Memory B cell (primary cell): ENCODE results near the gene TPST2.

Experiments used
- ATAC-seq: fragments of 150-1000 bp; cut with Tn5 transposase; 2 replicates; pipeline ENCODE4 v1.10.0; 2021; ENCODE audit warnings: low read depth, mild to moderate bottlenecking, moderate library complexity
- DNase-seq, 2 donors: peaks; one replicate each; pipeline ENCODE4 v3.0.0; 2022; ENCODE audit warnings: low spot score in 2 of 2
- H3K27ac Mint-ChIP-seq: one replicate; pipeline ENCODE4 v1.8.0; 2022; ENCODE audit warnings: mild to moderate bottlenecking, moderate library complexity, mixed read lengths
- H3K27me3 Mint-ChIP-seq: one replicate; pipeline ENCODE4 v1.8.0; 2022; ENCODE audit warnings: mixed read lengths
- H3K36me3 Mint-ChIP-seq: one replicate; pipeline ENCODE4 v1.8.0; 2022; ENCODE audit warnings: mild to moderate bottlenecking, mixed read lengths
- H3K4me1 Mint-ChIP-seq: one replicate; pipeline ENCODE4 v1.8.0; 2022; ENCODE audit warnings: mixed read lengths
- H3K4me3 Mint-ChIP-seq: one replicate; pipeline ENCODE4 v1.8.0; 2022; ENCODE audit warnings: mild to moderate bottlenecking, moderate library complexity, mixed read lengths
- H3K9me3 Mint-ChIP-seq: one replicate; pipeline ENCODE4 v1.8.0; 2022; ENCODE audit warnings: mixed read lengths

TPST2 gene

DNA sequence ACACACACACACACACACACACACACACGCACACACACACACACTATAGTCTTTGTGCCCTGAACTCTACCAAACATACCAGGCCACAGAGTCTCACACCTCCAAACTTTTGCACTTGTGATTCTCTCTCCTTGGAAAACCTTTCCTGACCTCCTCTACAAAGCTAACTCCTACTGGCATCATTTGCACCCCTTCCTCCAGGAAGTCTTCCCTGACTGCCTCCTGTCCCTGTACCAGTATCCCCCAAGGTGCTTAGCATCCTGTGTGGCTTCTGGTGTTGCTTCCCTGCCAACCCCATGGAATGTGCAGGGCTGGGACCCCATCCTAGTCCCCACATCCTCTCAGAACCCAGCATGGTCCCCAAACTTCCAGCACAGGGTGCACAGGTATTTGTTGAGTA lies 8.9 kb downstream of the TPST2 start:
- Mint-ChIP-seq H3K27ac (peak overlapping the region; percentile 20), H3K4me1 (peaks cover 22% of the 10 kb centered on the region), H3K4me3 (no peak overlapping the region), H3K9me3 (no peaks in the 10 kb centered on the region), H3K27me3 (no peaks in the 10 kb centered on the region), H3K36me3 (peaks cover 3% of the 10 kb centered on the region)
- ATAC-seq (no peak), DNase-seq (no peak)

- Mint-ChIP-seq H3K9me3 (no peaks in the 10 kb centered on the region), H3K4me3 (peak overlapping the region; percentile 24), H3K27ac (peak overlapping the region; percentile 88), H3K27me3 (no peaks in the 10 kb centered on the region), H3K4me1 (peaks cover 22% of the 10 kb centered on the region), H3K36me3 (peaks cover 3% of the 10 kb centered on the region)
- DNase-seq (no peak), ATAC-seq (no peak)
These were observed 9.5 kb downstream of the TPST2 start for GRCh38 chr22:26580240-26580962.

GRCh38 chr22:26579331-26579886 lies 10.5 kb downstream of the TPST2 start:
- Mint-ChIP-seq H3K27ac (peak overlapping the region; percentile 88), H3K4me1 (peaks cover 25% of the 10 kb centered on the region), H3K9me3 (no peaks in the 10 kb centered on the region), H3K4me3 (peak overlapping the region; percentile 75), H3K36me3 (peaks cover 3% of the 10 kb centered on the region), H3K27me3 (no peaks in the 10 kb centered on the region)
- DNase-seq (peak; percentile 35 to 41), ATAC-seq (peak; percentile 95)

- no peak overlapping the region for H3K27ac Mint-ChIP-seq
- H3K27me3 Mint-ChIP-seq = no peaks in the 10 kb centered on the region
- peaks cover 40% of the 10 kb centered on the region for H3K4me1 Mint-ChIP-seq
- no peak overlapping the region for H3K4me3 Mint-ChIP-seq
- ATAC-seq (no peak), DNase-seq (no peak)
- peaks cover 3% of the 10 kb centered on the region for H3K36me3 Mint-ChIP-seq
- H3K9me3 Mint-ChIP-seq = no peaks in the 10 kb centered on the region
These were observed 12.9 kb downstream of the TPST2 start for GRCh38 chr22:26577081-26577480.

- Mint-ChIP-seq H3K27me3 (no peaks in the 10 kb centered on the region), H3K4me1 (peaks cover 46% of the 10 kb centered on the region), H3K36me3 (peaks cover 5% of the 10 kb centered on the region), H3K27ac (peak overlapping the region; percentile 3), H3K4me3 (no peak overlapping the region), H3K9me3 (no peaks in the 10 kb centered on the region)
- DNase-seq (no peak), ATAC-seq (no peak)
These were observed 13.8 kb downstream of the TPST2 start for GRCh38 chr22:26576026-26576680.

GRCh38 chr22:26574001-26574723 lies 15.8 kb downstream of the TPST2 start:
- peaks cover 10% of the 10 kb centered on the region for H3K36me3 Mint-ChIP-seq
- no peaks in the 10 kb centered on the region for H3K9me3 Mint-ChIP-seq
- no peak for ATAC-seq
- H3K27ac Mint-ChIP-seq = no peak overlapping the region
- no peaks in the 10 kb centered on the region for H3K27me3 Mint-ChIP-seq
- H3K4me1 Mint-ChIP-seq = peaks cover 37% of the 10 kb centered on the region
- no peak overlapping the region for H3K4me3 Mint-ChIP-seq
- DNase-seq = no peak

DNA sequence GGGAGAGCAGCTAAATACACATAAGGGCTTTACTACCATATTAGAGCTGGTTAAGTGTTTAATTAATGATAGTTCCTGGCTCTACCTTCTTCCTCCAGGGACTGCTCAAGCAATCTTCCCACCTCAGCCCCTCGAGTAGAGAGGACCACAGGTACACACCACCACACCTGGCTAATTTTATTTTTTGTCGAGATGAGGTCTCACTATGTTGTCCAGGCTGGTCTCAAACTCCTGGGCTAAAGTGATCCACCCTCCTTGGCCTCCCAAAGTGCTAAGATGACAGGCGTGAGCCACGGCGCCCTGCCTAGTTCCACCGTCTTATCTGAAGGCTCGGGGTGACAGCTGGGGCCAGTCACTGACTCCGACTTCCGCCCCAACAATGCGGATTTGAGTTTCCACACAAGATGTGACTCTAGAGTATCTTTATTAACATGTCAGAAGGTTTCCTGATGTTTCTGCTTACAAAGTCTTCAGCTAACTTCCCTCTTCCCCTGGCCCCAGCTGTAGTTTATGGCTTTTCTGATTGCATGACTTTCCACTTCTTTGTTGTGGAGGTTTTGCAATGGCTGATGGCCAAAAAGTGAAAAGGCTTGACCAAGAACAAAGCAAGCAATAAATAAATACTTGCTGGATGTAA lies 16.8 kb downstream of the TPST2 start:
- ATAC-seq (no peak), DNase-seq (no peak)
- Mint-ChIP-seq H3K4me1 (peaks cover 34% of the 10 kb centered on the region), H3K27ac (no peak overlapping the region), H3K4me3 (no peak overlapping the region), H3K27me3 (no peaks in the 10 kb centered on the region), H3K36me3 (peaks cover 10% of the 10 kb centered on the region), H3K9me3 (no peaks in the 10 kb centered on the region)

DNA sequence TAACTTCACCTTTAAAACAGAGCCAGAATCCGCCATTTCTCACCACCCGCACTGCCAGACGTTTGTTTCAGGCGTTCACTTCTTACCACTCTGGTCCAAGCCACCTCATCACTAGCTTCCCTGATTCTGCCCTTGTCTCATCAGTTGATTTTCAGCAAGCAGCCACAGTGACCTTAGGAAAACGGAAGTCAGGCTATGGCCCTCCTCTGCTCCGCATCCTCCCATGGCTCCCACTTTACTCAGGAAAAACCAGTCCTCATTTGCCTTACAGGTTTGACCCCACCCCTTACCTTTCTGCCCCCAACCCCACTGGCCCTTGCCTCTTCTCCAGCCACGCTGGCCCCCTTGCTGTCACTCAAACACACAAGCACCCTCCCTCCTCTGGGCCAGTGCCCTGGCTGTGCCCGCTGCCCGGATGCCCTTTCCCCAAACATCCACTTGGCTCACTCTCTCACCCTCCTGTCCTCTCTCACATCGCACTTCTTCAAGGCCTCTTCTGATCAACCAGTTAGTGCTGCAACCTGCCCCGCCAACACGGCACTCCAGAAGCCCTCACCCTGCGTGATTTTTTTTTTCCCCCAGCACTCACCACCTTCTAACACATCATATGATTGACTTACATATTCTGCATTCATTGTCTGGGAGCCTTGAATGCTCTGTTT lies 18.9 kb downstream of the TPST2 start:
- H3K4me3 Mint-ChIP-seq = no peak overlapping the region
- H3K4me1 Mint-ChIP-seq = peaks cover 34% of the 10 kb centered on the region

DNA sequence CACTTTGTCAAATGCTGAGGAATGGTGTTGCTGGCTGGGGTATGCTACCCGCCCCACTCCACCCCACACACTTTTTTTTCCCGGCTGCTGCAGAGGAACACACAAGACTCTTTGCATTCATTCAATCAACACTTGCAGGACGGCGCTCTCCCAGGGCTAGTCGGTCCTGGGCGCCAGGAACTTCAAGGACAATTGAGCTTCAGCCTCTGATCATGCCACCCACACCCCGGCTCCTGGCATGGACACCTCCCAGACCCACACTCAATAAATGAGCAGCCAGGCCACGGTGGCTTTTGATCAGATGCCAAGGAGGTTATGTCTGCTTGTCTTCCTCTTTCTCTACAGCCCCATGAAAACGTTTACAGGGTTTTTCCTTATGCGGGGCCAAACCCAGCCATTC lies 19.8 kb downstream of the TPST2 start:
- Mint-ChIP-seq H3K36me3 (peaks cover 7% of the 10 kb centered on the region), H3K27me3 (no peaks in the 10 kb centered on the region), H3K27ac (no peak overlapping the region), H3K4me1 (peaks cover 32% of the 10 kb centered on the region), H3K9me3 (no peaks in the 10 kb centered on the region), H3K4me3 (no peak overlapping the region)
- ATAC-seq = no peak
- no peak for DNase-seq

More for the DNA sequence above, 18.9 kb downstream of the TPST2 start:
- Mint-ChIP-seq H3K27me3 (no peaks in the 10 kb centered on the region), H3K36me3 (peaks cover 7% of the 10 kb centered on the region), H3K9me3 (no peaks in the 10 kb centered on the region), H3K27ac (no peak overlapping the region)
- ATAC-seq = no peak
- DNase-seq = no peak

DNA sequence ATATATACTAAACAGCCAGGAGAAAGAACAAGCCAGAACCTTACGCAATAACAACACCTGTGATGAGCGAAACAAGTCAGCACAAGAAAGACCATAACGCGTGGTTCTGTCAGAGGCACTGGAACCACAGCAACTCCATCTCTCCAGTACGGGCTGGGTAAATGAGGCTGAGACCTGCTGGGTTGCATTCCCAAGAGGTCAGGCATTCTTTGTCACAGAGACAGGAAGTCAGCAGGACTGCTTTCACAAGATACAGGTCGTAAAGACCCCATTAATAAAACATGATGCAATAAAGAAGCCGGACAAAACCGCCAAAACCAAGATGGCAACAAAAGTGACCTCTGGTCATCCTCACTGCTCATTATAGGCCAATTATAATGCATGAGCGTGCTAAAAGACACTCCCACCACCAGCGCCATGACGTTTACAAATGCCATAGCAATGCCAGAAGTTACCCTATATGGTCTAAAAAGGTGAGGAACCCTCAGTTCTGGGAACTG lies 21.7 kb downstream of the TPST2 start:
- no peak for ATAC-seq
- DNase-seq = no peak
- no peaks in the 10 kb centered on the region for H3K27me3 Mint-ChIP-seq
- H3K4me1 Mint-ChIP-seq = peaks cover 26% of the 10 kb centered on the region
- H3K27ac Mint-ChIP-seq = no peak overlapping the region
- no peaks in the 10 kb centered on the region for H3K9me3 Mint-ChIP-seq
- H3K36me3 Mint-ChIP-seq = peaks cover 9% of the 10 kb centered on the region
- H3K4me3 Mint-ChIP-seq = no peak overlapping the region

- no peaks in the 10 kb centered on the region for H3K9me3 Mint-ChIP-seq
- ATAC-seq (no peak), DNase-seq (no peak)
- H3K27me3 Mint-ChIP-seq = no peaks in the 10 kb centered on the region
- peaks cover 9% of the 10 kb centered on the region for H3K36me3 Mint-ChIP-seq
- H3K4me1 Mint-ChIP-seq = peaks cover 20% of the 10 kb centered on the region
- H3K4me3 Mint-ChIP-seq = no peak overlapping the region
- no peak overlapping the region for H3K27ac Mint-ChIP-seq
These were observed 22.3 kb downstream of the TPST2 start for GRCh38 chr22:26567610-26568009.

DNA sequence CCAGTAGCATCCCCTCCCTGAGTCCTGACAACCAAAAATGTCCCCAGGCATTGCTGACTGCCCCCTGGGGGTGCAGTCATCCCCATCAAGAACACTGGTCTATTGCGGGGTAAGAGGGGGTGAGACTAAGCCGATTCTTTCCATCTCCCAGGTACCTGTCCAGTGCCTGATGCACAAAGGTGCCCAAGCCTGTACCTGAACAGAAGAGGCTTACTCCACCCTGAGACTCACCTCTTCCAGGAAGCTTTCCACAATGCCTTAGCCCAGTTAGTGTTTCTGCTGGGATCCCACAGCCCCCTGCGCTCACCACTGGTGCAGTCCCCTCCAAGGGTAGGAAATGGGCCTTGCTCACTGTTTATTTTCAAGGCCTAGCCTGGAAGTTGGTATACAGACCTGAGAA lies 22.9 kb downstream of the TPST2 start:
- no peaks in the 10 kb centered on the region for H3K27me3 Mint-ChIP-seq
- peaks cover 9% of the 10 kb centered on the region for H3K36me3 Mint-ChIP-seq
- ATAC-seq (no peak), DNase-seq (no peak)
- H3K4me3 Mint-ChIP-seq = no peak overlapping the region
- peaks cover 17% of the 10 kb centered on the region for H3K4me1 Mint-ChIP-seq
- no peaks in the 10 kb centered on the region for H3K9me3 Mint-ChIP-seq
- no peak overlapping the region for H3K27ac Mint-ChIP-seq

DNA sequence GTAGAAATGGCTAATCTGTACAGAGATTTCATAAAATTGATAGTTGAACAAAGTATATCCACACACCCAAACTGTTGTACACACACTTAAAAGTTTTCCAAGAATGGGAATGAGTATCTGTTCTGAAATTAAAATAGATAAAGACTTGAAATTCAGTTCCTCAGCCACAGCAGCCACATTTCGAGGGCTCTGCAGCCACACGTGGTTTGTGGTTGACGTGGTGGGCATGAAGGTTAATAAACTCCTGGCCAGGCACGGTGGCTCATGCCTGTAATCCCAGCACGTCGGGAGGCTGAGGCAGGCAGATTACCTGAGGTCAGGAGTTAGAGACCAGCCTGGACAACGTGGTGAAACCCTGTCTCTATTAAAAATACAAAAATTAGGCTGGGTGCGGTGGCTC lies 24.0 kb downstream of the TPST2 start:
- H3K4me1 Mint-ChIP-seq = peaks cover 9% of the 10 kb centered on the region
- DNase-seq = no peak
- H3K36me3 Mint-ChIP-seq = peaks cover 5% of the 10 kb centered on the region
- ATAC-seq = no peak
- H3K9me3 Mint-ChIP-seq = no peaks in the 10 kb centered on the region
- H3K27me3 Mint-ChIP-seq = no peaks in the 10 kb centered on the region
- H3K4me3 Mint-ChIP-seq = no peak overlapping the region
- no peak overlapping the region for H3K27ac Mint-ChIP-seq
